Ishikawa (cell line): ENCODE results near the gene MRPS6.

ENCODE experiments used
- CEBPB ChIP-seq: IDR thresholded peaks from 2 replicates; pipeline ENCODE4 v1.6.1; 2012
- CREB1 ChIP-seq: IDR thresholded peaks from 2 replicates; pipeline ENCODE4 v1.6.1; 2012; ENCODE audit warnings: low read depth
- EGR1 ChIP-seq: IDR thresholded peaks from 2 replicates; pipeline ENCODE4 v1.6.1; 2012
- EP300 ChIP-seq: IDR thresholded peaks from 2 replicates; pipeline ENCODE4 v1.6.1; 2012; ENCODE audit warnings: borderline replicate concordance
- FOXM1 ChIP-seq: IDR thresholded peaks from 2 replicates; pipeline ENCODE4 v1.6.1; 2012; ENCODE audit warnings: low read depth, borderline replicate concordance
- MAX ChIP-seq: IDR thresholded peaks from 2 replicates; pipeline ENCODE4 v1.6.1; 2012
- NFIC ChIP-seq: IDR thresholded peaks from 2 replicates; pipeline ENCODE4 v1.6.1; 2012
- RAD21 ChIP-seq: IDR thresholded peaks from 2 replicates; pipeline ENCODE4 v1.6.1; 2012; ENCODE audit warnings: low read depth
- TAF1 ChIP-seq: IDR thresholded peaks from 2 replicates; pipeline ENCODE4 v1.6.1; 2012; ENCODE audit warnings: low read depth, mild to moderate bottlenecking
- TCF12 ChIP-seq: IDR thresholded peaks from 2 replicates; pipeline ENCODE4 v1.6.1; 2012; ENCODE audit warnings: low read depth
- TEAD4 ChIP-seq: IDR thresholded peaks from 2 replicates; pipeline ENCODE4 v1.6.1; 2012
- YY1 ChIP-seq: IDR thresholded peaks from 2 replicates; pipeline ENCODE4 v1.6.1; 2012; ENCODE audit warnings: low read depth
- ZBTB7A ChIP-seq: IDR thresholded peaks from 2 replicates; pipeline ENCODE4 v1.6.1; 2012; ENCODE audit warnings: low read depth
- TF ChIP-seq, protein P1 (sequence below): IDR thresholded peaks from 2 replicates; pipeline ENCODE4 v1.6.1; 2012
- TF ChIP-seq, protein P2 (sequence below): IDR thresholded peaks from 2 replicates; pipeline ENCODE4 v1.6.1; 2012; ENCODE audit warnings: low read depth, mild to moderate bottlenecking

Gene MRPS6

GRCh38 chr21:34105947-34106541, 32.7 kb downstream of the MRPS6 start:
- no peak for TF ChIP-seq EGR1
- TF ChIP-seq MAX: no peak
- no peak for TF ChIP-seq TCF12
- TF ChIP-seq FOXM1: no peak
- no peak for TF ChIP-seq CEBPB
- TF ChIP-seq, protein P1, sequence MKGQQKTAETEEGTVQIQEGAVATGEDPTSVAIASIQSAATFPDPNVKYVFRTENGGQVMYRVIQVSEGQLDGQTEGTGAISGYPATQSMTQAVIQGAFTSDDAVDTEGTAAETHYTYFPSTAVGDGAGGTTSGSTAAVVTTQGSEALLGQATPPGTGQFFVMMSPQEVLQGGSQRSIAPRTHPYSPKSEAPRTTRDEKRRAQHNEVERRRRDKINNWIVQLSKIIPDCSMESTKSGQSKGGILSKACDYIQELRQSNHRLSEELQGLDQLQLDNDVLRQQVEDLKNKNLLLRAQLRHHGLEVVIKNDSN: no peak
- TF ChIP-seq RAD21: no peak
- TF ChIP-seq YY1: no peak
- no peak for TF ChIP-seq CREB1
- no peak for TF ChIP-seq ZBTB7A
- TF ChIP-seq TEAD4: no peak
- TF ChIP-seq NFIC: no peak
- no peak for TF ChIP-seq EP300
- TF ChIP-seq TAF1: no peak
- TF ChIP-seq, protein P2, sequence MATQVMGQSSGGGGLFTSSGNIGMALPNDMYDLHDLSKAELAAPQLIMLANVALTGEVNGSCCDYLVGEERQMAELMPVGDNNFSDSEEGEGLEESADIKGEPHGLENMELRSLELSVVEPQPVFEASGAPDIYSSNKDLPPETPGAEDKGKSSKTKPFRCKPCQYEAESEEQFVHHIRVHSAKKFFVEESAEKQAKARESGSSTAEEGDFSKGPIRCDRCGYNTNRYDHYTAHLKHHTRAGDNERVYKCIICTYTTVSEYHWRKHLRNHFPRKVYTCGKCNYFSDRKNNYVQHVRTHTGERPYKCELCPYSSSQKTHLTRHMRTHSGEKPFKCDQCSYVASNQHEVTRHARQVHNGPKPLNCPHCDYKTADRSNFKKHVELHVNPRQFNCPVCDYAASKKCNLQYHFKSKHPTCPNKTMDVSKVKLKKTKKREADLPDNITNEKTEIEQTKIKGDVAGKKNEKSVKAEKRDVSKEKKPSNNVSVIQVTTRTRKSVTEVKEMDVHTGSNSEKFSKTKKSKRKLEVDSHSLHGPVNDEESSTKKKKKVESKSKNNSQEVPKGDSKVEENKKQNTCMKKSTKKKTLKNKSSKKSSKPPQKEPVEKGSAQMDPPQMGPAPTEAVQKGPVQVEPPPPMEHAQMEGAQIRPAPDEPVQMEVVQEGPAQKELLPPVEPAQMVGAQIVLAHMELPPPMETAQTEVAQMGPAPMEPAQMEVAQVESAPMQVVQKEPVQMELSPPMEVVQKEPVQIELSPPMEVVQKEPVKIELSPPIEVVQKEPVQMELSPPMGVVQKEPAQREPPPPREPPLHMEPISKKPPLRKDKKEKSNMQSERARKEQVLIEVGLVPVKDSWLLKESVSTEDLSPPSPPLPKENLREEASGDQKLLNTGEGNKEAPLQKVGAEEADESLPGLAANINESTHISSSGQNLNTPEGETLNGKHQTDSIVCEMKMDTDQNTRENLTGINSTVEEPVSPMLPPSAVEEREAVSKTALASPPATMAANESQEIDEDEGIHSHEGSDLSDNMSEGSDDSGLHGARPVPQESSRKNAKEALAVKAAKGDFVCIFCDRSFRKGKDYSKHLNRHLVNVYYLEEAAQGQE: no peak

DNA sequence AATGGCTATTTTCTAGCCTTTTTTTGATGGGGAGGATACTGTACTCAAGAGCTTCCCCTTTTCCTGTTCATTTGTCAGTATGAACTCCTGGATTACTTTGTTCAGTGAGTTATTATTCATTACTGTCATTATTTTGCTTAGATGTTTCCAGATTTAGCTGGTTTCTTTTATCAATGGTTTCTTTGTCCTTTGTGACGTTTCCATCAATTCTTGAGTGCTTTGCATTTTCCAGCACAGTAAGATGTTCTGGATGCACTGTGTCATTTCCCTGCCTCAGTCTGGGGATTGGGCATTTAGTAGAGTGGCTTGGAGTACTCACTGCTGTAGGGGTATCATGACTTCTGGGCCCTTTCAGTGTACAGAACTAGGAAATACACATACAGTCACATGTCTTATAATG, 34.2 kb downstream of the MRPS6 start:
- TF ChIP-seq, protein P2: no peak
- no peak for TF ChIP-seq CEBPB
- no peak for TF ChIP-seq EP300
- no peak for TF ChIP-seq TCF12
- no peak for TF ChIP-seq TAF1
- TF ChIP-seq, protein P1: no peak
- TF ChIP-seq NFIC: no peak
- TF ChIP-seq YY1: no peak
- no peak for TF ChIP-seq MAX
- TF ChIP-seq EGR1: no peak
- no peak for TF ChIP-seq FOXM1
- no peak for TF ChIP-seq TEAD4
- TF ChIP-seq RAD21: no peak
- no peak for TF ChIP-seq CREB1
- no peak for TF ChIP-seq ZBTB7A

GRCh38 chr21:34109075-34109474, 35.7 kb downstream of the MRPS6 start:
- no peak for TF ChIP-seq RAD21
- no peak for TF ChIP-seq NFIC
- TF ChIP-seq TEAD4: no peak
- no peak for TF ChIP-seq TCF12
- TF ChIP-seq, protein P1: no peak
- TF ChIP-seq CEBPB: no peak
- TF ChIP-seq TAF1: no peak
- no peak for TF ChIP-seq FOXM1
- no peak for TF ChIP-seq ZBTB7A
- TF ChIP-seq, protein P2: no peak
- no peak for TF ChIP-seq YY1
- no peak for TF ChIP-seq EGR1
- TF ChIP-seq MAX: no peak
- TF ChIP-seq EP300: no peak
- no peak for TF ChIP-seq CREB1
